Natural killer cell (primary cell): ENCODE measurements around the gene RELN. TPM values are rescaled to one million over a fixed set of nuclear protein-coding genes. Genes with fewer than 3 reads are reported as not detected.
"Not testable (repeated sequence)": the region's sequence is repeated elsewhere in the genome, so short reads cannot be mapped to it uniquely, and the experiment has no call there.

ENCODE experiments used
- ATAC-seq, 3 donors: fragments of 150-1000 bp in 2 of 3; fragments of 200-7000 bp in 1 of 3; cut with Tn5 transposase; 1 replicate in 1 of 3; 2 replicates in 2 of 3; pipeline ENCODE4 v1.10.0; 2021; ENCODE audit warnings: mild to moderate bottlenecking in 2 of 3, moderate library complexity in 2 of 3
- DNase-seq, 2 donors: peaks; one replicate each; pipeline versions ENCODE4 v3.0.0 to v3.0.0-alpha.2; 2013 to 2021; ENCODE audit warnings: mixed read lengths in 1 of 2
- H3K27ac ChIP-seq: one replicate; pipeline ENCODE4 v1.5.1; 2013; ENCODE audit warnings: mild to moderate bottlenecking, low read length
- H3K27me3 ChIP-seq: one replicate; pipeline ENCODE4 v1.6.1; 2013; ENCODE audit warnings: low read length; ENCODE audit not compliant: control insufficient read depth, insufficient read depth
- H3K36me3 ChIP-seq: one replicate; pipeline ENCODE4 v1.6.1; 2013; ENCODE audit warnings: low read length; ENCODE audit not compliant: control insufficient read depth, insufficient read depth
- H3K4me1 ChIP-seq: one replicate; pipeline ENCODE4 v1.6.1; 2013; ENCODE audit warnings: low read length; ENCODE audit not compliant: control insufficient read depth, insufficient read depth
- H3K4me3 ChIP-seq: one replicate; pipeline ENCODE4 v1.5.1; 2013; ENCODE audit warnings: low read length
- H3K9me3 ChIP-seq: one replicate; pipeline ENCODE4 v1.6.1; 2013; ENCODE audit warnings: low read length; ENCODE audit not compliant: control insufficient read depth, insufficient read depth
- H3K27ac Mint-ChIP-seq, 2 donors: one replicate each; pipeline ENCODE4 v1.8.0; 2022; ENCODE audit warnings: mild to moderate bottlenecking in 2 of 2, mixed read lengths in 2 of 2, moderate library complexity in 1 of 2
- H3K27me3 Mint-ChIP-seq, 2 donors: one replicate each; pipeline ENCODE4 v1.8.0; 2022; ENCODE audit warnings: low read depth in 2 of 2, mixed read lengths in 2 of 2
- H3K36me3 Mint-ChIP-seq: one replicate; pipeline ENCODE4 v1.8.0; 2022; ENCODE audit warnings: mixed read lengths
- H3K4me1 Mint-ChIP-seq, 2 donors: one replicate each; pipeline ENCODE4 v1.8.0; 2022; ENCODE audit warnings: mixed read lengths in 2 of 2
- H3K4me3 Mint-ChIP-seq: one replicate; pipeline ENCODE4 v1.8.0; 2022; ENCODE audit warnings: mild to moderate bottlenecking, moderate library complexity, mixed read lengths
- H3K9me3 Mint-ChIP-seq, 2 donors: one replicate each; pipeline ENCODE4 v1.8.0; 2022; ENCODE audit warnings: mixed read lengths in 2 of 2
- CTCF ChIP-seq: fragments of 200-600 bp; IDR thresholded peaks from one replicate; pipeline ENCODE4 v1.8.0; 2022; ENCODE audit warnings: antibody characterized with exemption
- WGBS: methylation state at CpG from one replicate; pipeline ENCODE4 v1.1.7; 2013; ENCODE audit warnings: missing lambda C conversion rate; ENCODE audit not compliant: insufficient coverage; 5-methylcytosine and 5-hydroxymethylcytosine counted together
- intact Hi-C: fragments of 100-400 bp; cut with micrococcal nuclease; formaldehyde crosslinking; loops from one replicate; pipeline ENCODE4 v1.14.2; 2022
- total RNA-seq, 4 donors: library from RNA; stranded (reverse); fragments of 120-200 nt in 1 of 4; gene quantifications; one replicate each; pipeline versions ENCODE4 v1.2.3 to v1.2.4, GENCODE V29; 2013 to 2022

RELN gene
- total RNA-seq, 3 donors from 2014 or later (not counting 1 experiment from before 2014, with no cell fraction given) = not detected

GRCh38 chr7:103784646-103785286 lies 204.7 kb downstream of the RELN start:
- H3K27ac ChIP-seq = no peak overlapping the region
- no peak for ATAC-seq
- no peak overlapping the region for H3K27ac Mint-ChIP-seq
- intact Hi-C loops = no loop called here
- no peak for DNase-seq
- H3K4me3 Mint-ChIP-seq = no peak overlapping the region
- H3K36me3 Mint-ChIP-seq = no peaks in the 10 kb centered on the region
- H3K27me3 ChIP-seq = no peaks in the 10 kb centered on the region
- 60% methylated on average over 1 of the region's 1 CpG for WGBS
- no peaks in the 10 kb centered on the region for H3K4me1 ChIP-seq
- no peaks in the 10 kb centered on the region for H3K9me3 ChIP-seq
- H3K27me3 Mint-ChIP-seq = no peaks in the 10 kb centered on the region
- no peaks in the 10 kb centered on the region for H3K36me3 ChIP-seq
- no peaks in the 10 kb centered on the region for H3K4me1 Mint-ChIP-seq
- TF ChIP-seq CTCF = no peak
- no peak overlapping the region for H3K4me3 ChIP-seq
- H3K9me3 Mint-ChIP-seq = peaks cover 9 to 12% of the 10 kb centered on the region in 2 donors

DNA sequence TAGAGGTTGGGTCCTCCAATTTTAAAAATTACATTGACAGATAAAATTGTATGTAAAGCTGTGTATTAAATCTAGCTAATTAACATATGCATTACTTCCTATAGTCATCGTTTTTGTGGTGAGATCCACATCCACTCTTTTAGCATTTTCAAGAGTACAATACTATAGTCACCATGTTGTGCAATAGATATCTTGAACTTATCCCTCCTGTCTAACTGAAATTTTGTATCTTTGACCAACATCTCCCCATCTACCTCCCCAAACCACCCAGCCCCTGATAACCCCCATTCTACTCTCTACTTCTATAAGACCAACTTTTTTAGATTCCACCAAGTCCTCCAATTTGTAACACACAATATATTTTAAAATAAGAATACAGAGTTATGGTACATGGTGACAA lies 208.0 kb downstream of the RELN start:
- WGBS = 80% methylated on average over 1 of the region's 1 CpG
- Mint-ChIP-seq H3K27ac (no peak overlapping the region), H3K4me1 (no peaks in the 10 kb centered on the region), H3K27me3 (no peaks in the 10 kb centered on the region), H3K9me3 (peaks cover 0 to 2% of the 10 kb centered on the region in 2 donors), H3K4me3 (no peak overlapping the region), H3K36me3 (no peaks in the 10 kb centered on the region)
- Histone ChIP-seq H3K4me1 (no peaks in the 10 kb centered on the region), H3K36me3 (no peaks in the 10 kb centered on the region), H3K9me3 (no peaks in the 10 kb centered on the region), H3K27me3 (no peaks in the 10 kb centered on the region), H3K4me3 (no peak overlapping the region), H3K27ac (no peak overlapping the region)
- intact Hi-C loops = no loop called here
- no peak for TF ChIP-seq CTCF
- DNase-seq (no peak), ATAC-seq (no peak)

- H3K9me3 ChIP-seq, ATAC-seq, H3K36me3 Mint-ChIP-seq, H3K4me3 Mint-ChIP-seq, H3K4me1 Mint-ChIP-seq, H3K27me3 ChIP-seq, H3K9me3 Mint-ChIP-seq, H3K27me3 Mint-ChIP-seq, H3K4me1 ChIP-seq, H3K36me3 ChIP-seq, H3K27ac Mint-ChIP-seq, H3K4me3 ChIP-seq, intact Hi-C loops, DNase-seq, H3K27ac ChIP-seq: not testable (repeated sequence)
- 77% methylated on average over 2 of the region's 2 CpGs for WGBS
Observed at GRCh38 chr7:103780561-103780960, 208.9 kb downstream of the RELN start.

DNA sequence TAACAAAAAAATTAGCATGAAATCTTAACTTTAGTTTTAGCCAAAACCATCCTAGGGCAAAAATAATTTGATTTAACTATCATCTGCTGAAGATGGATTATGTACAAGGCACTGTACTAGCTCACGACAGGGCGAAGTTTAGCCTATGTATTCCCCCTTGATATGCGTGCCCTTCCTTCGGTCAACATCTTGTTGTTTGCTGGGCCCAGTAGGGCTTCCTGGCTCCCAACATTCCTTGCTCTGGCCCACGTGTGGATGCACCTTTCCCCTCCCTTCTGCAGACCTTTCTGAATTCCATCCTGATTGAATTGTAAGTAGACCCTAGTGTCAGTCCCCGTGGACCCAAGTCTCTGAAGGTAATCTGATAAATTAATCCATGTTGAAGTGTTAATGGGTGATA lies 212.0 kb downstream of the RELN start:
- H3K4me1 Mint-ChIP-seq = no peaks in the 10 kb centered on the region
- no peaks in the 10 kb centered on the region for H3K27me3 Mint-ChIP-seq

More for the DNA sequence above, 212.0 kb downstream of the RELN start:
- Histone ChIP-seq H3K36me3 (no peaks in the 10 kb centered on the region), H3K9me3 (no peaks in the 10 kb centered on the region), H3K4me1 (no peaks in the 10 kb centered on the region), H3K27me3 (no peaks in the 10 kb centered on the region), H3K4me3 (no peak overlapping the region), H3K27ac (no peak overlapping the region)
- Mint-ChIP-seq H3K4me3 (no peak overlapping the region), H3K9me3 (peaks cover 0 to 3% of the 10 kb centered on the region in 2 donors), H3K36me3 (no peaks in the 10 kb centered on the region), H3K27ac (no peak overlapping the region)
- ATAC-seq (no peak), DNase-seq (no peak)
- intact Hi-C loops = no loop called here
- WGBS = 73% methylated on average over 5 of the region's 6 CpGs
- no peak for TF ChIP-seq CTCF
